OCI-LY1 (cell line): ENCODE measurements around the gene LRRFIP1.

Source experiments
- H2AFZ ChIP-seq: fragments of 200-600 bp; sonication (generic), shearing (Covaris generic); 2 replicates; pipeline ENCODE4 v1.6.0; 2014; ENCODE audit warnings: antibody characterized with exemption, mild to moderate bottlenecking, low read length
- H3F3A ChIP-seq: fragments of 200-600 bp; sonication (generic), shearing (Covaris generic); 2 replicates; pipeline ENCODE4 v1.6.0; 2014; ENCODE audit warnings: mild to moderate bottlenecking, antibody characterized with exemption, low read length, moderate library complexity; ENCODE audit not compliant: insufficient read depth
- H3K27ac ChIP-seq: fragments of 200-600 bp; sonication (generic); 2 replicates; pipeline ENCODE4 v1.5.1; 2014; ENCODE audit warnings: low read length, mixed run types, mild to moderate bottlenecking, low read depth; ENCODE audit not compliant: poor library complexity, severe bottlenecking
- H3K27me3 ChIP-seq: fragments of 200-600 bp; sonication (generic); 2 replicates; pipeline ENCODE4 v1.6.0; 2014; ENCODE audit warnings: antibody characterized with exemption, mild to moderate bottlenecking, low read length, moderate library complexity; ENCODE audit not compliant: insufficient read depth
- H3K36me3 ChIP-seq: fragments of 200-600 bp; sonication (generic); 2 replicates; pipeline ENCODE4 v1.6.1; 2014; ENCODE audit warnings: mild to moderate bottlenecking, antibody characterized with exemption, low read length, moderate library complexity, mixed read lengths; ENCODE audit not compliant: insufficient read depth
- H3K4me1 ChIP-seq: fragments of 200-600 bp; sonication (generic); 2 replicates; pipeline ENCODE4 v1.5.1; 2014; ENCODE audit warnings: mild to moderate bottlenecking, low read length, moderate library complexity; ENCODE audit not compliant: insufficient read depth, severe bottlenecking
- H3K4me2 ChIP-seq: fragments of 200-600 bp; sonication (generic), shearing (Covaris generic); 2 replicates; pipeline ENCODE4 v1.6.1; 2014; ENCODE audit warnings: low read length
- H3K4me3 ChIP-seq: fragments of 200-600 bp; sonication (generic); 2 replicates; pipeline ENCODE4 v1.5.1; 2014; ENCODE audit warnings: low read length, low read depth, mild to moderate bottlenecking, mixed read lengths; ENCODE audit not compliant: poor library complexity, severe bottlenecking
- H3K79me2 ChIP-seq: fragments of 200-600 bp; shearing (Covaris generic); 2 replicates; pipeline ENCODE4 v1.6.1; 2016; ENCODE audit warnings: mixed run types, low read length, mixed read lengths; ENCODE audit not compliant: insufficient read depth
- H3K9ac ChIP-seq: fragments of 200-600 bp; sonication (generic), shearing (Covaris generic); 2 replicates; pipeline ENCODE4 v1.6.1; 2014; ENCODE audit warnings: mild to moderate bottlenecking, low read length, mixed read lengths
- H3K9me2 ChIP-seq: fragments of 200-600 bp; sonication (generic), shearing (Covaris generic); 2 replicates; pipeline ENCODE4 v1.6.1; 2014; ENCODE audit warnings: low read depth, mild to moderate bottlenecking, low read length, mixed read lengths
- H3K9me3 ChIP-seq: fragments of 200-600 bp; shearing (Covaris generic); 2 replicates; pipeline ENCODE4 v1.6.1; 2014; ENCODE audit warnings: low read length, mixed read lengths
- H4K20me1 ChIP-seq: fragments of 200-600 bp; sonication (generic), shearing (Covaris generic); 2 replicates; pipeline ENCODE4 v1.6.0; 2016; ENCODE audit warnings: mild to moderate bottlenecking, low read length; ENCODE audit not compliant: insufficient read depth
- EZH2 ChIP-seq: fragments of 200-600 bp; sonication (generic), shearing (Covaris generic); IDR thresholded peaks from 2 replicates; pipeline ENCODE4 v1.8.0; 2017; ENCODE audit warnings: borderline replicate concordance, mixed run types, mild to moderate bottlenecking, antibody characterized with exemption, low read length, moderate library complexity, mixed read lengths
- TF ChIP-seq, protein P1 (sequence below): fragments of 200-600 bp; sonication (generic), shearing (Covaris generic); IDR thresholded peaks from 2 replicates; pipeline ENCODE4 v1.5.1; 2017; ENCODE audit warnings: mild to moderate bottlenecking, antibody characterized with exemption, low read length, moderate library complexity, mixed read lengths

LRRFIP1 gene

DNA sequence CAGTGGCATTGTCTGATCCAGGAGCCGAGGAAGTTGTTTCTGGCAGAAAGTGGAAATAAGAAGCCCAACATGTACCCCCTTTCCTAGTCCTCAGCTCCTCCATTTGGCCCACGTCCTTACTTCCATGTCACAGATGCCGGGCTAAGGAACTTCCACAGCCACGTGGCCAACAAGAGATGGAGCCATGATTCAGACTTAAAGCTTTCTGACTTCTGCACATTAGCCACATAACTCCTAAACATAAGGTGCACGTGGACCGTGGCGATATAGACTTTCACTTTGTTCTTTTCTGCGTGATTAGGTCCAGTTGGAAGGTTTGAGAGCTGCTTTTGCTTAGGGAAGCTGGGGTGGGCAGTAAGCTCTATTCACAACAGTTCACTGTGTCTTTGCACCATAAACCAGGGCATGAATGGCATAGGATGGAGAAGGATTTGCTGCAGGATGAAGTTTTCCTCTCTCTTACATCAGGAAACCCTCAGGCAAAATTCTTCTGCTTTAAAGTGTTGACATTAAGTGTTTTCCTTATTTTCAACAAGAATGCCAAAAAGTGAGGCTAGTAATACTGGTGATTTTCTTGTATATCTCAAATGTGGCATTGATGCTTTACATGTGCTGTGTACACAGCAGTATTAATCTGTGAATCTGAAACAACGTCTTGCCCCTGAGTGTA is 109.9 kb downstream of the LRRFIP1 start:
- Histone ChIP-seq H2AFZ (no peak overlapping the region), H3K9ac (no peak overlapping the region), H3K36me3 (peaks cover 10% of the 10 kb centered on the region; the same call in 1 of the 2 replicates), H3K9me2 (no peaks in the 10 kb centered on the region), H3K27ac (no peak overlapping the region), H3K79me2 (no peaks in the 10 kb centered on the region), H3K4me1 (peaks cover 4% of the 10 kb centered on the region), H4K20me1 (no peaks in the 10 kb centered on the region), H3F3A (no peaks in the 10 kb centered on the region), H3K4me3 (no peak overlapping the region), H3K27me3 (no peaks in the 10 kb centered on the region), H3K4me2 (no peak overlapping the region), H3K9me3 (no peaks in the 10 kb centered on the region)
- TF ChIP-seq, protein P1, sequence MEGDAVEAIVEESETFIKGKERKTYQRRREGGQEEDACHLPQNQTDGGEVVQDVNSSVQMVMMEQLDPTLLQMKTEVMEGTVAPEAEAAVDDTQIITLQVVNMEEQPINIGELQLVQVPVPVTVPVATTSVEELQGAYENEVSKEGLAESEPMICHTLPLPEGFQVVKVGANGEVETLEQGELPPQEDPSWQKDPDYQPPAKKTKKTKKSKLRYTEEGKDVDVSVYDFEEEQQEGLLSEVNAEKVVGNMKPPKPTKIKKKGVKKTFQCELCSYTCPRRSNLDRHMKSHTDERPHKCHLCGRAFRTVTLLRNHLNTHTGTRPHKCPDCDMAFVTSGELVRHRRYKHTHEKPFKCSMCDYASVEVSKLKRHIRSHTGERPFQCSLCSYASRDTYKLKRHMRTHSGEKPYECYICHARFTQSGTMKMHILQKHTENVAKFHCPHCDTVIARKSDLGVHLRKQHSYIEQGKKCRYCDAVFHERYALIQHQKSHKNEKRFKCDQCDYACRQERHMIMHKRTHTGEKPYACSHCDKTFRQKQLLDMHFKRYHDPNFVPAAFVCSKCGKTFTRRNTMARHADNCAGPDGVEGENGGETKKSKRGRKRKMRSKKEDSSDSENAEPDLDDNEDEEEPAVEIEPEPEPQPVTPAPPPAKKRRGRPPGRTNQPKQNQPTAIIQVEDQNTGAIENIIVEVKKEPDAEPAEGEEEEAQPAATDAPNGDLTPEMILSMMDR: no peak
- TF ChIP-seq EZH2: no peak

DNA sequence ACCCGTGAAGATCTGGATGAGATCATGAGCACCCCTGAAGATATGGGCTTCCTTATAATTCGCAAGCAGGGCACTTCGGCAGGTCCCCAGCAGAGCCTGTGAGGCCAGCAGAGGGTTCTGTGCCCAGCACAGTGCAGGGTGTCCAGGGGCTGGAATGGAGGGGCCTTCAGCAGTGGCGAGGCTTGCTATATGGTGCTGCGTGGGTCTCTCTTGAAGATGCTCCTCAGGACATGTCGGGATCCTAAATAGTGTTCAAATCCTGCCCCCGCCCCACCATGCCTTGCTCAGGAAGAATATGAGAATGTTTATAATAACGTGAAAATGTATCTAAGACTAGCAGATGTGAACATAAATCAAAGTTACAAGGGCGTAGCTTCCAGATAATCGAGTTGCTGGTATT is 110.9 kb downstream of the LRRFIP1 start:
- Histone ChIP-seq H3K4me1 (peaks cover 4% of the 10 kb centered on the region), H3K4me3 (no peak overlapping the region), H3K9ac (no peak overlapping the region), H3K27ac (no peak overlapping the region), H3K36me3 (peaks cover 10% of the 10 kb centered on the region; the same call in 1 of the 2 replicates), H3K27me3 (no peaks in the 10 kb centered on the region), H2AFZ (no peak overlapping the region), H3K4me2 (no peak overlapping the region), H3K9me3 (no peaks in the 10 kb centered on the region), H4K20me1 (no peaks in the 10 kb centered on the region), H3F3A (no peaks in the 10 kb centered on the region), H3K9me2 (no peaks in the 10 kb centered on the region), H3K79me2 (no peaks in the 10 kb centered on the region)
- TF ChIP-seq, protein P1: no peak
- TF ChIP-seq EZH2: no peak

DNA sequence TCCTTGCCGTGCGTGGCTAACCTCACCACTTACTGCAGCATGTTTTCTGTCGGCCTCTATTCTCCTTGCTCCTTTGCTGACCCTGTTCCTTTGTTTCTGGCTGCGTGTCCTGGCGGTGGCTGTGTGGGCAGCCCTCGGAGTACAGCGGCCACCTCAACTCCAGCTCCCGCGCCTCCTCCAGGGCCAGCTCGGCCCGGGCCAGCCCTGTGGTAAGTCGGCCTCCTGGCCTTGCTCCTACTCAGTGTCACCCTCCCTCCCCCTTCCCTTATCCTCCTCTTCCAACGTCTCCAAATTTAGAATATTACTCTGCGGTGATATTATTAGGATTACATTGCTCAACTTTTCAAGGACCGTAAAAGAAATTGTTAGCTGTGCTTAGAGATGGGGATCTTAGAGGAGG is 111.7 kb downstream of the LRRFIP1 start:
- H3K9me3 ChIP-seq: no peaks in the 10 kb centered on the region
- H3K4me3 ChIP-seq: no peak overlapping the region
- H3K79me2 ChIP-seq: no peaks in the 10 kb centered on the region
- H2AFZ ChIP-seq: no peak overlapping the region
- H3K27me3 ChIP-seq: no peaks in the 10 kb centered on the region
- H3K36me3 ChIP-seq: peaks cover 10% of the 10 kb centered on the region; the same call in 1 of the 2 replicates
- no peaks in the 10 kb centered on the region for H4K20me1 ChIP-seq
- no peaks in the 10 kb centered on the region for H3K9me2 ChIP-seq
- no peak overlapping the region for H3K9ac ChIP-seq
- TF ChIP-seq EZH2: no peak
- TF ChIP-seq, protein P1: no peak
- no peak overlapping the region for H3K27ac ChIP-seq
- peaks cover 11% of the 10 kb centered on the region for H3K4me1 ChIP-seq
- H3F3A ChIP-seq: no peaks in the 10 kb centered on the region
- no peak overlapping the region for H3K4me2 ChIP-seq
